Erythroblast (primary cell): ENCODE data around the gene EPC2.
"Not testable (repeated sequence)": the region's sequence is repeated elsewhere in the genome, so short reads cannot be mapped to it uniquely, and the experiment has no call there.

Source experiments
- GATA1 ChIP-seq: IDR thresholded peaks from 2 replicates; pipeline ENCODE4 v1.6.1; 2011; ENCODE audit warnings: low read depth, mild to moderate bottlenecking, control low read depth, low read length, moderate library complexity
- POLR2A ChIP-seq: IDR thresholded peaks from 2 replicates; pipeline ENCODE4 v1.6.1; 2011; ENCODE audit warnings: mild to moderate bottlenecking, low read length

DNA sequence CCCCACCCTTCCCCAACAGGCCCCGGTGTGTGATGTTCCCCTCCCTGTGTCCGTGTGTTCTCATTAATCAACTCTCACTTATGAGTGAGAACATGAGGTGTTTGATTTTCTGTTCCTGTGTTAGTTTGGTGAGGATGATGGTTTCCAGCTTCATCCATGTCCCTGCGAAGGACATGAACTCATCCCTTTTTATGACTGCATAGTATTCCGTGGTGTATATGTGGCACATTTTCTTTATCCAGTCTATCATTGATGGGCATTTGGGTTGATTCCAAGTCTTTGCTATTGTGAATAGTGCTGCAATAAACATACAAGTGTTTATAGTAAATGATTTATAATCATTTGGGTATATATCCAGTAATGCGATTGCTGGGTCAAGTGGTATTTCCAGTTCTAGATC lies 145.6 kb downstream of the EPC2 start:
- not testable (repeated sequence) for TF ChIP-seq POLR2A, GATA1
